HFFc6 (cell line): ENCODE measurements around the gene GNB1L. TPM values are rescaled to one million over a fixed set of nuclear protein-coding genes. Genes with fewer than 3 reads are reported as not detected.

Source experiments
- DNase-seq: peaks from one replicate; pipeline ENCODE4 v3.0.0-alpha.2; 2018
- H3K27ac Mint-ChIP-seq: 2 replicates; pipeline ENCODE4 v1.8.0; 2020; ENCODE audit warnings: mild to moderate bottlenecking, mixed read lengths
- H3K27me3 Mint-ChIP-seq: 2 replicates; pipeline ENCODE4 v1.8.0; 2021; ENCODE audit warnings: mild to moderate bottlenecking, moderate library complexity, mixed read lengths; ENCODE audit not compliant: insufficient read depth
- H3K36me3 Mint-ChIP-seq: 2 replicates; pipeline ENCODE4 v1.8.0; 2021; ENCODE audit warnings: low read depth, mixed read lengths
- H3K4me1 Mint-ChIP-seq: 2 replicates; pipeline ENCODE4 v1.8.0; 2020; ENCODE audit warnings: low read depth, mixed read lengths
- H3K4me3 Mint-ChIP-seq: 2 replicates; pipeline ENCODE4 v1.8.0; 2020; ENCODE audit warnings: mild to moderate bottlenecking, moderate library complexity, mixed read lengths
- H3K9me3 Mint-ChIP-seq: 2 replicates; pipeline ENCODE4 v1.8.0; 2020; ENCODE audit warnings: mild to moderate bottlenecking, mixed read lengths
- CTCF ChIP-seq: fragments of 200-600 bp; sonication (generic); IDR thresholded peaks from 2 replicates; pipeline ENCODE4 v1.5.0; 2021; ENCODE audit warnings: antibody characterized with exemption, mild to moderate bottlenecking
- total RNA-seq, 6 experiments: library from RNA; stranded (reverse); fragmentation: NEBNext Ultra II Directional; extraction: Animal tissue kit (Norgen Biotek cat#: 25700); gene quantifications; 2 replicates in 1 of 6; 3 replicates in 5 of 6; pipeline ENCODE4 v1.2.3, GENCODE V29; 2021

Gene GNB1L
- total RNA-seq, 6 experiments from 2014 or later: 6.6 to 9.6 (median 7.6) TPM

GRCh38 chr22:19897726-19898125 is 43.1 kb upstream of the GNB1L start:
- Mint-ChIP-seq H3K9me3 (no peaks in the 10 kb centered on the region), H3K4me3 (no peak overlapping the region), H3K4me1 (peaks cover 4% of the 10 kb centered on the region), H3K27me3 (no peaks in the 10 kb centered on the region; the same call in 1 of the 2 replicates), H3K36me3 (no peaks in the 10 kb centered on the region), H3K27ac (no peak overlapping the region)
- DNase-seq: no peak
- no peak for TF ChIP-seq CTCF

- H3K9me3 Mint-ChIP-seq: no peaks in the 10 kb centered on the region
- no peaks in the 10 kb centered on the region for H3K36me3 Mint-ChIP-seq
- TF ChIP-seq CTCF: no peak
- no peak overlapping the region for H3K4me3 Mint-ChIP-seq
- no peak for DNase-seq
- no peak overlapping the region for H3K27ac Mint-ChIP-seq
- H3K27me3 Mint-ChIP-seq: no peaks in the 10 kb centered on the region; the same call in 1 of the 2 replicates
- H3K4me1 Mint-ChIP-seq: peaks cover 14% of the 10 kb centered on the region
Observed at GRCh38 chr22:19896665-19897355, 42.1 kb upstream of the GNB1L start.

DNA sequence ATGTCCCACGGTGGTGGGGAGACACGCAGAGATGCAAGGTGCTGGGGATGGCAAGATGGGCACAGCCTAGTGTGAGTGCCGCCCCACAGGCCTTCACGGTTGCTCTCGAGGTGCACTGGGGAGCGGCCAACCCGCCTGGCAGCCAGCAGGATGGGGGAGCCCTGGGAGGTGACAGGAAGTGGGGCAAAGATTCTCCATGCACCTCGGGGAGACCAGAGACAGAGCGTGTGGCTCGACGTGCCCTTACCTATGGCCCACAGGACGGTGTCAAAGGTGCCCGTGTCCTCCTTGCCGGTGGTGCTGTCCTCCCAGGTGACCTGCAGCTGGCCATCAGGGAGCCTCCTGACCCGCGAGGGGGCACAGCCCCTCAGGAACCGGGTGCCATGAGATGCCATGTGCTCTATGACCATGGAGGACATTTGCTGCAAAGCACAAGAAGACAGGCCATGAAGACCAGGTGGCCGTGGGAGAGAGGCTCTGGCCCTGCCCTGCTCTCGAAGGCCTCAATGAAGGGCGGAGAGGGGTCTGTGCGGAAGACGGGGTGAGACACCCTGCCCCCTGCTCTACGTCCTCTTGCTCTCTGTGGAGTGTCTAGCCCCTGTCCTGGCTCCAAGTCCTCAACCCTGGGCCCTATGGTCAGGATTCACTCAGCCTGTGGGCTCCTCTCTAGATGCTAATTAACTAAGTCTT is 40.6 kb upstream of the GNB1L start:
- H3K27me3 Mint-ChIP-seq: no peaks in the 10 kb centered on the region; the same call in 1 of the 2 replicates
- H3K36me3 Mint-ChIP-seq: no peaks in the 10 kb centered on the region
- no peaks in the 10 kb centered on the region for H3K9me3 Mint-ChIP-seq
- H3K4me1 Mint-ChIP-seq: peaks cover 28% of the 10 kb centered on the region
- DNase-seq: no peak
- TF ChIP-seq CTCF: no peak
- no peak overlapping the region for H3K4me3 Mint-ChIP-seq
- H3K27ac Mint-ChIP-seq: no peak overlapping the region

DNA sequence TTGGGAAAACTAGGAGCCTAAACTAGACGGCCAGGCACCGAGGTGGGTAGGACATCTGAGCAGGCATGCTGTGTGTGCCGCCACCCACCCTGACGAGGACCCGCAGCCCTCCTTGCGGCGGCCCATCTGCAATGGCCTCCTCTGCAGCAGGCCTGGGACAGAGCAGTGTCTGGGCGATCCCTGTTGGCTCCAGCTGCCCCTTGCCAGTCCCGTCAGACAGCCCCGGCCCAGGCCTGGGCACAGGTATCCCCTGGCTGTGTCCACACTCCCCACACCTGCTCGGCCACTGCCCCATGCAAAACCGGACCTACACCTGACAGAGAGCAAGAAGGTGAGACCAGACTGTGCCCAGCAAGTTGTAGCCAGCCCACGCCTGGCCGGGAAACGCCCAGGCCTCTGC is 38.7 kb upstream of the GNB1L start:
- H3K27me3 Mint-ChIP-seq: no peaks in the 10 kb centered on the region
- H3K27ac Mint-ChIP-seq: no peak overlapping the region
- no peak overlapping the region for H3K4me3 Mint-ChIP-seq
- no peaks in the 10 kb centered on the region for H3K36me3 Mint-ChIP-seq
- no peak for TF ChIP-seq CTCF
- no peaks in the 10 kb centered on the region for H3K9me3 Mint-ChIP-seq
- peaks cover 33% of the 10 kb centered on the region for H3K4me1 Mint-ChIP-seq
- DNase-seq: no peak

DNA sequence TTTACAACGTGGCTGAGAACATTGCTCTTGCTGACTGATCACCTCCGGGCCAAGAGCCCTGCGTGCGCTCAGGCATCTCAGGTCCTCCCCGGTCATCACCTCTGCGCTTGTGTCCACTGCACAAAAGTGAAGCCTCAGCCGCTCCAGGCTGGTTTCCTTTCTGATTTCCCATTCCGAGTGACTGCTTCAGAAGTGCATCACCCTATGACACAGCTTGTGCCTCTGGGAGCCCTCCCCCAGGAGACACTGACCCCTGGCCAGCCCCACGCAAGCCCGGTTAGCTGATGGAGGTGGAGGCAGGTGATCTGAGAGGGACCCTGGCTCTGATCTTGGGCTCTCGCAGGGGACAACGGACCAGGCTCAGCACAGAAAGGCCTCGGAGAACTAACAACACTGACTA is 38.3 kb upstream of the GNB1L start:
- Mint-ChIP-seq H3K36me3 (no peaks in the 10 kb centered on the region), H3K27me3 (no peaks in the 10 kb centered on the region; the same call in 1 of the 2 replicates), H3K9me3 (no peaks in the 10 kb centered on the region), H3K4me3 (0 out of 2 replicates have a peak overlapping the region, but pooled peaks have one; percentile 4), H3K27ac (peak overlapping the region; percentile 12; the same call in 1 of the 2 replicates), H3K4me1 (peaks cover 33% of the 10 kb centered on the region)
- DNase-seq: no peak
- TF ChIP-seq CTCF: no peak
